ENCODE results near the gene VCL.
A peak's percentile ranks its signal among the peaks of the same experiment; 100 is the strongest.
"Not testable (repeated sequence)": the region's sequence is repeated elsewhere in the genome, so short reads cannot be mapped to it uniquely, and the experiment has no call there.

Gene VCL

DNA sequence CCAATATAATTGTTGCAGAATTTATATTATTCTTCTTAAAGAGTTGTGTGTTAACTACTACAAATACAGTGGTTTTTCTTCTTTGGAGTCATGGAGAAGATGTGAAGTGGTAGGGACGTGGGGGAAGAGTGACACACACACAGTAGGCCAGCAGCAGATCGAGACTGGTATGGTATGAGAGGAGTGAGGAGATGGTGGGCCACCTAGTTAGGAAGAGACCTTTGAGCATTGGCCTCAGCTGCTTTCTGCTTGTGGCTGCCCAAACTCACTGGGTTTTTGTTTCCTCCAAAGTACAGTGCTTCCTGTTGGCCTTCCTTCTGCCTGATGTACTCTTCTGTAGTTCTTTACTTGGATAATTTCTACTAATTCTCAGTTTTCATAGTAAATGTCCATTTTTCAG, 14.6 kb downstream of the VCL start:
- Histone ChIP-seq H3K27me3 (ENCODE audit: control insufficient read depth in 1 of 2, insufficient read depth in 2 of 2, low read length in 2 of 2) (no peaks in the 10 kb centered on the region), H3K36me3 (ENCODE audit: insufficient read depth, low read length) (no peaks in the 10 kb centered on the region), H3K27ac (ENCODE audit: low read depth, low read length) (no peak overlapping the region), H3K4me3 (ENCODE audit: low read depth in 1 of 2, low read length in 2 of 2) (no peak overlapping the region), H3K9ac (ENCODE audit: low read length) (no peak overlapping the region), H3K4me1 (ENCODE audit: insufficient read depth, low read length) (peaks cover 42% of the 10 kb centered on the region), H3K9me3 (ENCODE audit: low read length) (no peaks in the 10 kb centered on the region)

DNA sequence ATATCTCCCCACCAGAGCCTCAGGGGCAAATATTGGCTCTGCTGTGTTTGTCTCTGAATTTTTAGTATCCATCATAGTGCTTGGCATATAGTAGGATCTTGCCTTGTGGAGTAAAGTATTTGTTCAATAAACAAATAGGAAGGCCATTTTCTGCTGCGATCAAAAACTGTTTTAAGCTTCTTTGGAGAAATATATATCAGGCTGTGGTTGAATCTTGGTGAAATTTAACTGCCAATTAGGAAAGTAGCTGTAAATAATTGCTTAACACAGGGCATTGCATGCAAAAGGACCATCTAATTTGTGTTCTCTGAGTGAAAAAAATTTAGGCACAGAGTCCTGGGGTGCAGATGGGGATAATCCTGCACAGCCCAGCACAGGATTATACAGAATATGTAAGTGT, 15.1 kb downstream of the VCL start:
- Histone ChIP-seq H3K9ac (ENCODE audit: low read length) (no peak overlapping the region), H3K4me1 (ENCODE audit: insufficient read depth, low read length) (peaks cover 42% of the 10 kb centered on the region), H3K27ac (ENCODE audit: low read depth, low read length) (no peak overlapping the region), H3K36me3 (ENCODE audit: insufficient read depth, low read length) (no peaks in the 10 kb centered on the region), H3K9me3 (ENCODE audit: low read length) (no peaks in the 10 kb centered on the region), H3K4me3 (ENCODE audit: low read depth in 1 of 2, low read length in 2 of 2) (no peak overlapping the region), H3K27me3 (ENCODE audit: control insufficient read depth in 1 of 2, insufficient read depth in 2 of 2, low read length in 2 of 2) (no peaks in the 10 kb centered on the region)

DNA sequence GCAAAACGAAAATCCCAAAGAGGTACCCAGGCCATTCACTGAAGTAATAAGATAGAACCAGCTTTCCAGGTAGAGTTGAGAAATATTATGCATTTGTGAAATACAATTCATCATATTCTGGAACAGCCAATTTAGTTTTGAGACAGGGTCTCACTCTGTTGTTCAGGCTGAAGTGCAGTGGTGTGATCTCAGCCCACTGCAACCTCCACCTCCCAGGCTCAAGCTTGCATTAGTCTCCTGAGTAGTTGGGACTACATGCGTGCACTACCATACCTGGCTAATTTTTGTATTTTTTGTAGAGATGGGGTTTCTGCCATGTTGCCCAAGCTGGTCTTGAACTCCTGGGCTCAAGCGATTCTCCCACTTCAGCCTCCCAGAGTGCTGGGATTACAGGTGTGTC, 16.7 kb downstream of the VCL start:
- not testable (repeated sequence) for H3K4me3 ChIP-seq (ENCODE audit: low read depth in 1 of 2, low read length in 2 of 2); H3K9ac ChIP-seq (ENCODE audit: low read length); H3K36me3 ChIP-seq (ENCODE audit: insufficient read depth, low read length); H3K27ac ChIP-seq (ENCODE audit: low read depth, low read length); H3K27me3 ChIP-seq (ENCODE audit: control insufficient read depth in 1 of 2, insufficient read depth in 2 of 2, low read length in 2 of 2); H3K9me3 ChIP-seq (ENCODE audit: low read length)
- peaks cover 46% of the 10 kb centered on the region for H3K4me1 ChIP-seq (ENCODE audit: insufficient read depth, low read length)

DNA sequence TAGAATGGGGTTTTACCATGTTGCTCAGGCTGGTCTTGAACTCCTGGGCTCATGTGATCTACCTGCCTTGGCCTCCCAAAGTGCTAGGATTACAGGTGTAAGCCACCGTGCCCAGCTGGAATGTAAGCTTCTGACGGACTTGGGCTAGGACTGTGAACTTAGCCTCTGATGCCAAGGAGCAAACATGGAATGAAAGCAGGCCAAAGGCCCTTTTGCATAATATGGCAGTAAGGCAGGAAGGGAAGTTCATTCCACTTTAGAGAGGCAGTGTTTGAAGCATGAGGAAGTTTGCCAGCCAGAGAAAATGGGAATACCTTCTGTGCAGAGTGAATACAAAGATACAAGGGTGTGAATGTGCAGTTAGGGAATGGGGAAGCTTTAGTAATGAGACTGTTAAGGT, 20.3 kb downstream of the VCL start:
- H3K9me3 ChIP-seq (ENCODE audit: low read length) = no peaks in the 10 kb centered on the region
- H3K27ac ChIP-seq (ENCODE audit: low read depth, low read length) = no peak overlapping the region

DNA sequence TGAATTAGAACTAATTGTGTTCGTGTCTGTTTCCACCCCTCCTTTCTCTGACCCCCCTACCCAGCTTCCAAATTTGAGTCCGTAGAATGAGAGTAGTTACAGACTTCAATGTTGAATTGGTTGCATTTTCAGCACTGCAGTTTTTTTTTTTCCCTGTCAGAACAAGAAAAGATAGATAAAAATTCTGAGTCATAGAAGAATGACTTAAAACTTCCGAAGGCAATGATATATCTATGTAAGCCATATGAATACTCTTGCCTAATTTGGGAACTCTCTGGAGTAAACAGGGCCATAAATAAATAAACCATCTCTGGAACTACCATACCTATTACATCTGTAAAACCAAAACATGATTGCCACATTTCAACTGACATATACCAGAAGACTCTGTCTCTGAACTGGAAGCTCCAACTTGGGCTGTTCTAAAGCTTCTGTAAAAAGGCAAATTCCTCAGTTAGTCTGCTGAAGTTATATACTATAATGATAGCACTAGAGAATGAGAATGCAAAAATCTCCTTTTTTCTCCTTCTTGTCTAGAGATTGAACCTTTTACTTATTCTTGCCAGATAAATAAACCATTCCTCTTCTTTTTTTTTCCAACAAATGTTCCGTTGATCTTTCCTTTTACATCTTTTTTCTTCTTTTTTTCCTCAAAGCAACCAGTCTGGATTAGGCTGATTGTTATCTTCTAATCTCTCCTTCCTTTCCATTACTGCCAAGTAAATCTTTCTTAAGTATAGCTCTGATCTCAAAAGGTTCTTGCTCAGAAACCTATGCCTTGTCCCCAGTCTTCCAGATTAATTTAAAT, 23.5 kb downstream of the VCL start:
- Histone ChIP-seq H3K27me3 (ENCODE audit: control insufficient read depth in 1 of 2, insufficient read depth in 2 of 2, low read length in 2 of 2) (no peaks in the 10 kb centered on the region), H3K9me3 (ENCODE audit: low read length) (no peaks in the 10 kb centered on the region), H3K27ac (ENCODE audit: low read depth, low read length) (peak overlapping the region; percentile 1), H3K4me1 (ENCODE audit: insufficient read depth, low read length) (peaks cover 52% of the 10 kb centered on the region), H3K9ac (ENCODE audit: low read length) (no peak overlapping the region), H3K36me3 (ENCODE audit: insufficient read depth, low read length) (no peaks in the 10 kb centered on the region), H3K4me3 (ENCODE audit: low read depth in 1 of 2, low read length in 2 of 2) (no peak overlapping the region)

More for the DNA sequence above, 20.3 kb downstream of the VCL start:
- Histone ChIP-seq H3K4me3 (ENCODE audit: low read depth in 1 of 2, low read length in 2 of 2) (no peak overlapping the region), H3K9ac (ENCODE audit: low read length) (no peak overlapping the region), H3K27me3 (ENCODE audit: control insufficient read depth in 1 of 2, insufficient read depth in 2 of 2, low read length in 2 of 2) (no peaks in the 10 kb centered on the region), H3K36me3 (ENCODE audit: insufficient read depth, low read length) (no peaks in the 10 kb centered on the region), H3K4me1 (ENCODE audit: insufficient read depth, low read length) (peaks cover 46% of the 10 kb centered on the region)

DNA sequence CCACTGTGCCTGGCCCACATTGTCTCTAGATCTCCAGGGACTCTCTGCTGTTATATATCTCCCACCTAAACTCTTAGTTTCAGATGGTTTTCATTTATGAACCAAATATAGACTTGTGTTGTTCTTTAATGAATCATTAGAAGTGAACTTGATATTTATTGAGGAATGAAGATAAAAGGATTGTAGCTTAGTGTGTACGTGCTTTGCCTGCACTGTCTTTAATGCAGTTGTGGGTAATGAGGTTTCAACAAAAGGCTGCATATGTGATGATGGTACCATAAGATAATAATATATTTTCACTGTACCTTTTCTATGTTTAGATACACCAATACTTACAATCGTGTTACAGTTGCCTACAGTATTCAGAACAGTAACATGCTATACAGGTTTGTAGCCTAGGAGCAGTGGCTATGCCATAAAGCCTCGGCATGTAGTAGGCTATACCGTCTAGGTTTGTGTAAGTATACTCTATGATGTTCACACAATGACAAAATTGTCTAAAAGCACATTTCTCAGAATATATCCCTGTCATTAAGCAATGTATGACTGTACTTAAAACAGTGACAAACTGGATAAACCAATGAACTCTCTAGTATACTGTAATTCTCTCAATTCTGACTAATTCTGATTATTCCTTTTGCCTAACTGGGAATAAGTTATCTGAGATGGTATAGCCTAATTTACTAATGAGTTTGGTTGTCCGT, 25.2 kb downstream of the VCL start:
- H3K4me1 ChIP-seq (ENCODE audit: insufficient read depth, low read length) = peaks cover 59% of the 10 kb centered on the region
- H3K4me3 ChIP-seq (ENCODE audit: low read depth in 1 of 2, low read length in 2 of 2) = no peak overlapping the region
- no peak overlapping the region for H3K9ac ChIP-seq (ENCODE audit: low read length)
- no peak overlapping the region for H3K27ac ChIP-seq (ENCODE audit: low read depth, low read length)
- H3K9me3 ChIP-seq (ENCODE audit: low read length) = no peaks in the 10 kb centered on the region
- H3K27me3 ChIP-seq (ENCODE audit: control insufficient read depth in 1 of 2, insufficient read depth in 2 of 2, low read length in 2 of 2) = no peaks in the 10 kb centered on the region
- H3K36me3 ChIP-seq (ENCODE audit: insufficient read depth, low read length) = no peaks in the 10 kb centered on the region

DNA sequence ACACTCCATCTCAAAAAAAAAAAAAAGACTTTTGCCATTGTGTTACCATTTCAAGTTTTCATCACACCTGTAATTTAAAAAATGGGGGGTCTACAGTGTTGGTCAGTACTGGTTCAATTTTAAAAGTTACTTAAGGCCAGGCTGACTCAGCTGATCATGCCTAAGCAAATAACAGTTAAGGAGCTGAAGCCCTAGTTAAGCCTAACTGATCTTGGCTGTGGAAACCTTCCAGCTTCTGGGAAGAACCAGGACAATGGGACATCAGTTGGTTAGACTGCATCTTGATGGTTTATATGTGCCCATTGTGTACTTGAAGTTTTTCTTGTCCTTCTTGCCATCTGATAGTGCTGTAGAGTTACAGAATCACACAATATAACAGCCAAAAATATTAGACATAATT, 26.7 kb downstream of the VCL start:
- no peak overlapping the region for H3K4me3 ChIP-seq (ENCODE audit: low read depth in 1 of 2, low read length in 2 of 2)
- H3K27me3 ChIP-seq (ENCODE audit: control insufficient read depth in 1 of 2, insufficient read depth in 2 of 2, low read length in 2 of 2) = no peaks in the 10 kb centered on the region
- H3K4me1 ChIP-seq (ENCODE audit: insufficient read depth, low read length) = peaks cover 56% of the 10 kb centered on the region
- H3K27ac ChIP-seq (ENCODE audit: low read depth, low read length) = no peak overlapping the region
- no peak overlapping the region for H3K9ac ChIP-seq (ENCODE audit: low read length)
- H3K9me3 ChIP-seq (ENCODE audit: low read length) = no peaks in the 10 kb centered on the region
- H3K36me3 ChIP-seq (ENCODE audit: insufficient read depth, low read length) = no peaks in the 10 kb centered on the region

DNA sequence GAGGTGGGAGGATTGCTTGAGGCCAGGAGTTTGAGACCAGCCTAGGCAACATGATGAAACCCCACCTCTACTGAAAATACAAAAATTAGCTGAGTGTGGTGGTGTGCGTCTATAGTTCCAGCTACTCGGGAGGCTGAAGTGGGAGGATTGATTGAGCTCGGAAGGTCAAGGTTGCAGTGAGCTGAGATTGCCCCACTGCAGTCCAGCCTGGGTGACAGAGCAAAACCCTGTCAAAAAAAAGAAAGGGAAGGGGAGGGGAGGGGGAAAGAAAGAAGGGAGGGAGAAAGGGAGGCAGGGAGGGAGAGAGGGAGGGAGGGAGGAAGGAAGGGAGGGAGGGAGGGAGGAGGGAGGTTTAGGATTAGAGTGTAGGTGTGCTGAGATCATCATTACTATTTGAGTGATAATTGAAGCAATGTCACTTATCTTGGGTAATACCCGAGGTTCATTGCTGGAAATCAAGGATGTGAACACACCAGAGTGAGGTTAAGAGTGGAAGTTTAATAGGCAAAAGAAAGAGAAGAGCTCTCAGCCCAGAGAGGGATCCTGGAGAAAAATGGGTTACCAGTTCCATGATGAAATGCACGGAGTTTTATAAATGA, 27.6 kb downstream of the VCL start:
- H3K9ac ChIP-seq (ENCODE audit: low read length) = no peak overlapping the region
- H3K27me3 ChIP-seq (ENCODE audit: control insufficient read depth in 1 of 2, insufficient read depth in 2 of 2, low read length in 2 of 2) = no peaks in the 10 kb centered on the region
- no peak overlapping the region for H3K4me3 ChIP-seq (ENCODE audit: low read depth in 1 of 2, low read length in 2 of 2)
- no peaks in the 10 kb centered on the region for H3K36me3 ChIP-seq (ENCODE audit: insufficient read depth, low read length)
- peaks cover 60% of the 10 kb centered on the region for H3K4me1 ChIP-seq (ENCODE audit: insufficient read depth, low read length)
- H3K9me3 ChIP-seq (ENCODE audit: low read length) = no peaks in the 10 kb centered on the region
- H3K27ac ChIP-seq (ENCODE audit: low read depth, low read length) = no peak overlapping the region

DNA sequence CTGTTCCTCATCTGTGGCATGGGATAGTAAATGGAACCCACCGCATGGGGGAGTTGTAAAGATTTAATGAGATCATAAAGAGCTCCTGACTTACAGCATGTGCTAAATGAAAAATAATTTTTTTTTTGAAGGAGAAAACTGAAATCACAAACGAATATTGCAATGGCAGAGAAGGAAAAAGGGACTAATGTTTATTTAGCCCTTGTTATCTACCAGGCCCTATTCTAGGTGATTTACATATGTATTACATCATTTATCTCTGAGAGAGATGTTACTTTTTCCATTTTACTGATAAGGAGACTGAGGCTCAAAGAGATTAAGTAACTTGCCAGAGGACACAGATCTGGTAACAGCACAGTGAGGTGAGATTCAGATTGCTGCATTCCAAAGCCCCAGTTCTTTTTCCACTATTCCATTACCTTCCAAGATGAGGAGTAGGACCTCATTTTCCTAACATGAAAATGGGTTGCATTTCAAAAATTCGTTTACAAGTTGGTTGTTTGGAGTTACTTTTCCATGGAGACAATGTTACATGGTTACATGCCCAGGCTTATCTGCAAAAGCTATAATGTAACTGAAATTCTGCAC, 28.6 kb downstream of the VCL start:
- Histone ChIP-seq H3K9ac (ENCODE audit: low read length) (no peak overlapping the region), H3K4me1 (ENCODE audit: insufficient read depth, low read length) (peaks cover 60% of the 10 kb centered on the region), H3K9me3 (ENCODE audit: low read length) (no peaks in the 10 kb centered on the region), H3K27ac (ENCODE audit: low read depth, low read length) (no peak overlapping the region), H3K36me3 (ENCODE audit: insufficient read depth, low read length) (no peaks in the 10 kb centered on the region), H3K27me3 (ENCODE audit: control insufficient read depth in 1 of 2, insufficient read depth in 2 of 2, low read length in 2 of 2) (no peaks in the 10 kb centered on the region), H3K4me3 (ENCODE audit: low read depth in 1 of 2, low read length in 2 of 2) (no peak overlapping the region)

DNA sequence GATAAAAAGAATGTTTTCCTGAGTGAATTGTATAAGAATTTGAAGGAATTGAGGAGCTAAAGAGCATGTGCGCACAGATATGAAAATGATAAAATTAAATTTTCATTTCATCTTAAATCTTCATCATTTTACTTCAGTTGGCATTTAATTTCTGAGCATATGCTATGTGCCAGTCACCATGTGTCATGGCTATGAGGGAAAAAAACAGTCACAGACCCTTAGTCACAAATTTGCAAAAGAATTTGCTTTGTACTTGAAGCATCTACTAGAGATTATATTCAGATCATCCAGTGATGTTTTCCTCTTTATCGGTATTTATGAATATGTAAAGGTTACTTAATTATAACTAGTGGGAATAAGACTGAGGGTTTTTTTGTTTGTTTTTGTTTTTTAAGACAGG, 29.8 kb downstream of the VCL start:
- Histone ChIP-seq H3K27ac (ENCODE audit: low read depth, low read length) (no peak overlapping the region), H3K4me3 (ENCODE audit: low read depth in 1 of 2, low read length in 2 of 2) (no peak overlapping the region), H3K4me1 (ENCODE audit: insufficient read depth, low read length) (peaks cover 56% of the 10 kb centered on the region), H3K9me3 (ENCODE audit: low read length) (no peaks in the 10 kb centered on the region), H3K9ac (ENCODE audit: low read length) (no peak overlapping the region), H3K27me3 (ENCODE audit: control insufficient read depth in 1 of 2, insufficient read depth in 2 of 2, low read length in 2 of 2) (no peaks in the 10 kb centered on the region), H3K36me3 (ENCODE audit: insufficient read depth, low read length) (no peaks in the 10 kb centered on the region)

DNA sequence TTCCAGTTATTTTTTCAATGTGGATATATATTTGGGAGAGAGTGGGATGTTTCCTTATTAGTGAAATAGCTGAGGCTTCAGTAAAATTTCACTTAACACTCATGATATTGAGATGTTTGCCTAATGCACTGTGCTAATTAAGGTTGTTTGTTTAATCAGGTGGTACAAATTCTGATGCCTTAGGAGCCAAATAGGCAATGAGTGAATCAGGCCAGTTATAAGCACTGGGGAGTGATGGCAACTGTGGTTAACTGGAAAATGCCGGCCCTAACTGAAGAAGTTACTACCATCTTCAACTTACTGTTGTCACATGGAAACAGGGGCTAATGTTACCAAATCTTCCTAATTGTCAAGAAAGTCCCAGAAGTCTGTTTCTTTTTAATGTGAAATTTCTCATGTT, 32.0 kb downstream of the VCL start:
- Histone ChIP-seq H3K9me3 (ENCODE audit: low read length) (no peaks in the 10 kb centered on the region), H3K27me3 (ENCODE audit: control insufficient read depth in 1 of 2, insufficient read depth in 2 of 2, low read length in 2 of 2) (no peaks in the 10 kb centered on the region), H3K9ac (ENCODE audit: low read length) (no peak overlapping the region), H3K4me1 (ENCODE audit: insufficient read depth, low read length) (peaks cover 49% of the 10 kb centered on the region), H3K27ac (ENCODE audit: low read depth, low read length) (no peak overlapping the region), H3K4me3 (ENCODE audit: low read depth in 1 of 2, low read length in 2 of 2) (no peak overlapping the region), H3K36me3 (ENCODE audit: insufficient read depth, low read length) (no peaks in the 10 kb centered on the region)
